Colon (tissue), 2 donors: ENCODE results near the gene HIVEP1.
"Not testable (repeated sequence)": the region's sequence is repeated elsewhere in the genome, so short reads cannot be mapped to it uniquely, and the experiment has no call there.

Source experiments
- FAIRE-seq: peaks from 2 replicates; lab custom pipeline; 2012; peaks lifted over from hg19 to GRCh38; lab: Jason Lieb, UNC
- donor health status: control.
- donor health status: control.

HIVEP1 gene

DNA sequence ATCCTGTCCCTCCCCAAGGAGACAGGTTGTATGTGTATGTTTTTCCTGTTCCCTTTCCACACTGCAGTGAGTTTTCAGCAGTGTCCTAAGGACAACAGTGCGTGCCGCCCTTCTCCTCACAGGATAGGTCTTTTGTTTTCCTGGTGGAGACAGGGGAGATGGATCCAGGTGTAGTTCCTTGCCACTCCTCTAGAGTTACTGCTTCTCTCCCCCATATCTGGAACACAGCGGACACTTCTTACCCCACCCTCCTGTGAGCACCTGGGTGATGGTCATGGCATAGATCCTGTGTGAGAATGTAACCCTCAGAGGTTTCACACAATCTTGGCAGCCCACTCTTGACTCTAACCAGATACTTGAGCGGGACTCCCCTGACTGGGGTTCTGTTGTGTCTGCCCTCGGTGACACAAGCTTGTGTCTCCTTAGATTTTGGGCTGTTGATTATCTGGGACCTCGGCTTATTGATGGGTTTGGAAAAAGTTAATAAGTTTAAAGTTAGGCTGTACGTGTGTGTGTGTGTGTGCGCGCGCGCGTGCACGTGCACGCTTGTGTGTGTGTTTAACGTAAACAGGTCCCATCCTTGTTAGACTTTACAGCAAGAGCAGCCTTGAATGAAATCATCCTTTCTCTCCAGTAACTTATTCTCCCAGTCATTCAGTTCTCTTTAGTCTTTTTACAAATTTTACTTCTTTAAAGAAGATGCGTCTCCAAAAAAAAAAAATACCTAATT is 146.7 kb downstream of the HIVEP1 start:
- FAIRE-seq = no peak

- FAIRE-seq = no peak
Measured at GRCh38 chr6:12160326-12160725, 148.2 kb downstream of the HIVEP1 start.

- FAIRE-seq = no peak
Measured at GRCh38 chr6:12162213-12162612, 150.1 kb downstream of the HIVEP1 start.

DNA sequence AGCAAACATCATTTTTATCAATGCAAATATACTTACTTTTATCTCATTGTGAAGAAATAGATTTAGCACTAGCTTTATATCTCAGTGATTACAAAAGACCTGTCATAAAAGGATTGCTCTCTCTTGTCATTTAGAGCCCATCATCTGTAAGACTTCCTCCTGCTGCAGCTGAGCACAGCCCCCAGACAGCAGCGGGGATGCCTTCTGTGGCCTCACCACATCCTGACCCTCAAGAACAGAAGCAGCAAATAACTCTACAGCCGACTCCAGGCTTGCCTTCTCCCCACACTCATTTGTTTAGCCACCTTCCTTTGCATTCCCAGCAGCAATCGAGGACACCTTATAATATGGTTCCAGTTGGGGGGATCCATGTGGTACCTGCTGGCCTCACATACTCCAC is 151.0 kb downstream of the HIVEP1 start:
- no peak for FAIRE-seq

DNA sequence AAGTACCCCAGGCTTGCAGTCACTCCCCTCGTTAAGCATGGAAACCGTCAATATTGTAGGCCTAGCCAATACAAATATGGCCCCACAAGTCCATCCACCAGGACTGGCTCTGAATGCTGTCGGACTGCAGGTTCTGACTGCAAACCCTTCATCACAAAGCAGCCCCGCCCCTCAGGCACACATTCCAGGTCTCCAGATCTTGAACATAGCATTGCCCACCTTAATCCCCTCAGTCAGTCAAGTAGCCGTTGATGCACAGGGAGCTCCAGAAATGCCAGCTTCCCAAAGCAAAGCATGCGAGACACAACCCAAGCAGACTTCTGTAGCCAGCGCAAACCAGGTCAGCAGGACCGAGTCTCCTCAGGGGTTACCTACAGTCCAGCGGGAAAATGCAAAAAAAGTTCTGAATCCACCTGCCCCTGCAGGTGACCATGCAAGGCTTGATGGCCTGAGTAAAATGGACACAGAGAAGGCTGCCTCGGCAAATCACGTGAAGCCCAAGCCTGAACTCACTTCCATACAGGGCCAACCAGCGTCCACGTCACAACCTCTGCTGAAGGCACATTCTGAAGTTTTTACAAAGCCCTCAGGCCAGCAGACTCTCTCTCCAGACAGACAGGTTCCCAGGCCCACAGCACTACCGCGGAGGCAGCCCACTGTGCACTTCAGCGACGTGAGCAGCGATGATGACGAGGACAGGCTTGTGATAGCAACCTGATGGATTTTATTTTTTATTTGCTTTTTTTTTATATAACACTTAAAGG is 151.8 kb downstream of the HIVEP1 start:
- FAIRE-seq = no peak

GRCh38 chr6:12164508-12164770 is 152.3 kb downstream of the HIVEP1 start:
- FAIRE-seq = no peak

DNA sequence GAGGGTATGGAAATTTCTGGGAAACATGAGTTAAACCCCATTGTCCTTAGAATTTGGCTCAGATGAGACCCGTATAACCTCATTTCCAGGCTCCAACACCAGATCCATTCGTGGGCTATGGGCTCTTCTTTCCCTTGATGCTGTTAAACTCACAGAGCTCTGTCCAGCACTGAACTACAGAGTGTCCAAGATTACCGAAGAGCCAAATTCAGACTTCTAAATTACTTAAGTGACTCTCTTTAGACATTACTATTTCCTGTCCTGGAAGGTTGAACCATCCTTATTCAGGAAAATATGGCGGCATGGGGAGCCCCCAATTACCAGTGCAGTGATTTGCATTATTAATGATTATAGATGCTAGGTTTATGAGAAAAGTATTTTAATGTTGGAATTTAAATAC is 153.2 kb downstream of the HIVEP1 start:
- FAIRE-seq = no peak

DNA sequence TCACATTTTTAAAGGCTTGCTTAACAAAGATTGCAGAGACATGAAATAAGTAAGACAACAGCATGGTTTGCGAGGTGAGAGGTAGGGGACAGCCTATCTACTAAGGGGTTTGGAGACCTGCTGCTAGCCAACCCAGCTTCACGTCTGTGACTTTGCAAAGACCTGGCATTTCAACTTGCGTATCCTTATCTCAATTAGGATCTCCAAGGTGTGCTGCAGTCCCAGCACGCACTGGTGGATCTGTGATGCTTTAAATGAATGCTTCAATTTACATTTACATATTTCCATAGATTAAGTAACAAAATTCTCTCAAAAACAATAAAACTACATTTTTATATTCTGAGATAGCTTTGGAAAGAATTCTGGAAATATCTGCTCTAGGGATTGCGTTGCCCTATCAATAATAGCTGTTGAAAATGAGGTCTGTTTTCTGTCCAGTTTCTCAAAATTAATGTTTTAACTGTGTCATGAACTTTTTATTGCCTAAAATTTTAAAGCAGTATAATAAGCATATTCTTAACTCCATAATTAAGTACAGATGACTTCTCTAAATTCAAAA is 153.7 kb downstream of the HIVEP1 start:
- no peak for FAIRE-seq

- FAIRE-seq = no peak
Measured at GRCh38 chr6:12169377-12169776, 157.3 kb downstream of the HIVEP1 start.

- FAIRE-seq = no peak
Measured at GRCh38 chr6:12170351-12171092, 158.4 kb downstream of the HIVEP1 start.

DNA sequence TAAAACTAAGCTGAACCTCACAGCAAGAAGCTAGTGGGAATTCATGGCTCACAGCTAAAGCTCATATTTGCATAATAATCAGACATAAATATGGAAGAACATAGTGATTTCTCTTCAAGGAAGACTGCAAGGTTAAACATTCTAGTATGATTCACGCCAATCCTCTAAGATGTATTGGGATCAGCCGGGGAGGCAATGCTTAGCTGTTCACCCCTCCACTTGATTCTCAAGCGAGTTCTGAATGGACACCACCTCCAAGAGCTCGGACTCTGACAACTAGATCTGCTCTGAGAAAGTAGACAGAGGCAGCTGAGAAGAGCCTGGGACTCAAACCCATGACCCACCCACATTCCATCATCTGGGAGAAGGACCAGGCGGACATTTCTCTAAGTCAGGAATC is 159.6 kb downstream of the HIVEP1 start:
- FAIRE-seq = no peak

DNA sequence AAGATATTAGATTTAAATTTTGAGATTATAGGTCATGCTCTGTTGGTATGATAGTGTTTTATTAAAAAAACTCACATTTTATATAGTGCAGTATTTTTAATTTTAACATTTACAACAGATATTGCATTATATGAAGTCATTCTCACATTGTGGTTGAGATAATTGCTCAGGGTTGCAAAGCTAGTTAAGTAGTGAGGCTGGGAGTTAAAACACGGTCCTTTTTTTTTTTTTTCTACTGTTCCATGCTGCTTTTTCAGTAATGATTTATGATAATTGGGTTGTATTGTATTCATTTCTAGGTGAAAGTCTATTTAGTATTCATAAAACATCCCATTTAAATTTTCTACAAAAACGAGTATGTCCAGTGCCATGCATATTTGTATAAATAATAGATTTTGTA is 160.5 kb downstream of the HIVEP1 start:
- FAIRE-seq = peak; percentile 10

DNA sequence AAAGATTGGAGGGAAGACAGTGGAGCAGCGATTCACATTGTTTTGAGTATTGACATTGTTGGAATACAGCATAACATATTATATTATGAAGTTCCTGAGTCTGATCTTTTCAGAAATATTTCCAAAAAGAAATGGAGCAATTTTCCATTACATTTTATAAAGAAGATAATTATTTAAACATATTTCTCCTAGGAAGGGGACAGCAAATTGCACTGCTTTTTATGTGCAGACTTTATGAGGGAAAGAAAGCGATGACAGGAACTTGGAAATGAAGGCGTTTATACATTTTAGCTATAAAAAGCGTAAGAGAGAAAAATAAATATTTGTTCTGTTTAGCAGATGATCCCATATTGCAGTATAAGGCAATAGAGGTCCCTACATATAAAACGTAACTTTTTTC is 161.1 kb downstream of the HIVEP1 start:
- no peak for FAIRE-seq

GRCh38 chr6:12173661-12174060 is 161.5 kb downstream of the HIVEP1 start:
- FAIRE-seq = no peak

GRCh38 chr6:12174878-12175277 is 162.8 kb downstream of the HIVEP1 start:
- FAIRE-seq = no peak

DNA sequence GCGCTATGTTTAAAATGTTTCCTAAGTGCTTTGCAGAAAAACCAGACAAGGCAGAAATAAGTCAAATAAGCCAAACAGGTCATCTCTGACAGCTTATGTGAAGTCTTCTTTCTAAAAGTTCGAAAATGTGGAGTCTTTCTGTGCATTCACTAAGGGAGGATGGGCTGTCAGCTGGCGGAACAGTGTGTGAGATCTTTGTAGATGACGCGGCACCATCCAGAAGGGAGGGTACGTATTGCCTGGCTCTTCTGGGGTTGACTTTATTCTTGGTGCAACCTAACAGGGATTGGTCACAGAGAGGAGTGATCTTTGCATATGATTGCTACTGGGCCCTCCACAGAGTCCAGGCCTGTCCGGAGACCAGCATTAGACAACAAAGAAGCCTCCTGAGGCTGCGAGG is 163.5 kb downstream of the HIVEP1 start:
- FAIRE-seq = no peak

DNA sequence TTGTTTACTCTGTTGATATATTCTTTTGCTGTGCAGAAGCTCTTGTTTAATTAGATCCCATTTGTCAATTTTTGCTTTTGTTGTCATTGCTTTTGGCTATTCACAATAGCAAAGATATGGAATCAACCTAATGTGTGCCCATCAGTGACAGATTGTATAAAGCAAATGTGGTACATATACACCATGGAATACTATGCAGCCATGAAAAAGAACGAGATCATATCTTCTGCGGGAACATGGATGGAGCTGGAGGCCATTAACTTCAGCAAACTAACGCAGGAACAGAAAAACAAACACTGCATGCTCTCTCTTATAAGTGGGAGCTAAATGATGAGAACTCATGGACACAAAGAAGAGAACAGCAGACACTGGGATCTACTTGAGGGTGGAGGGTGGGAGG is 164.7 kb downstream of the HIVEP1 start:
- FAIRE-seq = not testable (repeated sequence)

- FAIRE-seq = no peak
Measured at GRCh38 chr6:12178521-12178920, 166.4 kb downstream of the HIVEP1 start.

DNA sequence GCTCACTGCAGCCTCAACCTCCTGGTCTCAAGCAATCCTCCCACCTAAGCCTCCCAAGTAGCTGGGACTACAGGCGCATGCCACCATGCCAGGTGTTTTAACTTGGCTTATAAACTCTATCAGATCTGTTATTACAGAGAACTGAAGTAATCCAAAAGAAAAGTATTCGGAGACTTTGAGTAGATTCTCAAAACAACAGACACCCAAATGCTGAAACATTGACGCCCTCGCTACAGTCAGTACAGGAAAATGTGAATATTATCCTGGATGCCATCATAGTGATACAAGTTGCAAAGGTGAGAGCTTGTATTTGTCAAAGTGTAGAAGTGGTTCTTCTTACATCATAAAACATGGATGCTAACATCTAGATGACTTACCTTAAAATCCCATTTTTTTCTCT is 169.4 kb downstream of the HIVEP1 start:
- FAIRE-seq = no peak

DNA sequence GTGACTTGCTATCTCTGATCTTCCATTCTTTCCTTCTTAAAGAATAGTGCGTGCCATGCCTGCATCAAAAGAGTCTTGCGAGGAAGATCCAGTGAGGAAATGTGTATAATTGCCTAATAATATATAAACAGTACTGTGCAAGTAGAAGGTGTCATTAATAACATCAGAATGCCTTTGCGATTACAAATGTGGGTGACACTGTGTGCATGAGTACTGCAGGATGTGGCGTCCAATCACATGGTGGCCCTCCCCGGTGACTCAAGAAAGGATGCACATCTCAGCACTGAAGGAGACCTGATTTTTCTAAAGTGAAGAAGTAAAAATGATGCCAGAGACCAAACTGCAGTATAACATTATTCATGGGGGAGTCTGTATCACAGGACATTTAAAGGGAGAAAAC is 170.6 kb downstream of the HIVEP1 start:
- FAIRE-seq = no peak

- FAIRE-seq = no peak
Measured at GRCh38 chr6:12185081-12185673, 173.1 kb downstream of the HIVEP1 start.

- no peak for FAIRE-seq
Measured at GRCh38 chr6:12186528-12186927, 174.4 kb downstream of the HIVEP1 start.

GRCh38 chr6:12189150-12189549 is 177.0 kb downstream of the HIVEP1 start:
- no peak for FAIRE-seq
